GM20000 (cell line): Measurements from ENCODE around the gene DPH5.
"Not testable (repeated sequence)": the region's sequence is repeated elsewhere in the genome, so short reads cannot be mapped to it uniquely, and the experiment has no call there.

ENCODE experiments used
- DNase-seq: peaks from one replicate; pipeline ENCODE4 v3.0.0; 2012; ENCODE audit warnings: low spot score
- TF ChIP-seq, protein P1 (sequence below): IDR thresholded peaks from 2 replicates; pipeline ENCODE4 v1.5.1; 2012; ENCODE audit warnings: mild to moderate bottlenecking, control low read depth; ENCODE audit errors: extremely low read depth, missing control alignments

DPH5 gene

DNA sequence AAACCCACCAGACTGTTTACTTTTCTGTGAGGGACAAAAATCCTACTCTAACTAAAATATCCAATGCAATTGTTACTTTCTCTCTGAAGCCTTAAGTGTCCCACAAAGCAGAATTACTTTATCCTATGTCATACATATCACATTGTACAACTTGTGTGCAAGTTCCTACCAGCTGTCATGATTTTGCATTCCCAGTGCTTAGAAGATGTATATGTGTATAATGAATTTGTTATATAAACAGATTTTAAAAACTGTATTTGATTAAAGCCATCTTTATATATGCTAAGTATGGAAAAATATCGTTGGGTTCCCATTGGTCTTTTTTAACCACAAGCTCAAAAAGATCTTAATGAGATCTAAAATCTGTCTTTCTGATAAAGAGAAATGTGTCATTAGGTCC lies 57.0 kb downstream of the DPH5 start:
- DNase-seq: no peak

GRCh38 chr1:100960098-100960497 lies 65.5 kb downstream of the DPH5 start:
- TF ChIP-seq, protein P1, sequence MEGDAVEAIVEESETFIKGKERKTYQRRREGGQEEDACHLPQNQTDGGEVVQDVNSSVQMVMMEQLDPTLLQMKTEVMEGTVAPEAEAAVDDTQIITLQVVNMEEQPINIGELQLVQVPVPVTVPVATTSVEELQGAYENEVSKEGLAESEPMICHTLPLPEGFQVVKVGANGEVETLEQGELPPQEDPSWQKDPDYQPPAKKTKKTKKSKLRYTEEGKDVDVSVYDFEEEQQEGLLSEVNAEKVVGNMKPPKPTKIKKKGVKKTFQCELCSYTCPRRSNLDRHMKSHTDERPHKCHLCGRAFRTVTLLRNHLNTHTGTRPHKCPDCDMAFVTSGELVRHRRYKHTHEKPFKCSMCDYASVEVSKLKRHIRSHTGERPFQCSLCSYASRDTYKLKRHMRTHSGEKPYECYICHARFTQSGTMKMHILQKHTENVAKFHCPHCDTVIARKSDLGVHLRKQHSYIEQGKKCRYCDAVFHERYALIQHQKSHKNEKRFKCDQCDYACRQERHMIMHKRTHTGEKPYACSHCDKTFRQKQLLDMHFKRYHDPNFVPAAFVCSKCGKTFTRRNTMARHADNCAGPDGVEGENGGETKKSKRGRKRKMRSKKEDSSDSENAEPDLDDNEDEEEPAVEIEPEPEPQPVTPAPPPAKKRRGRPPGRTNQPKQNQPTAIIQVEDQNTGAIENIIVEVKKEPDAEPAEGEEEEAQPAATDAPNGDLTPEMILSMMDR: no peak
- DNase-seq: no peak

More for the DNA sequence above, 57.0 kb downstream of the DPH5 start:
- TF ChIP-seq, protein P1: no peak

GRCh38 chr1:100959502-100960060 lies 66.0 kb downstream of the DPH5 start:
- DNase-seq: no peak

GRCh38 chr1:100955322-100955721 lies 70.3 kb downstream of the DPH5 start:
- DNase-seq: no peak
- TF ChIP-seq, protein P1: no peak

More at GRCh38 chr1:100959502-100960060, 66.0 kb downstream of the DPH5 start:
- TF ChIP-seq, protein P1: no peak

GRCh38 chr1:100953960-100954730 lies 71.4 kb downstream of the DPH5 start:
- DNase-seq: no peak
- TF ChIP-seq, protein P1: no peak

DNA sequence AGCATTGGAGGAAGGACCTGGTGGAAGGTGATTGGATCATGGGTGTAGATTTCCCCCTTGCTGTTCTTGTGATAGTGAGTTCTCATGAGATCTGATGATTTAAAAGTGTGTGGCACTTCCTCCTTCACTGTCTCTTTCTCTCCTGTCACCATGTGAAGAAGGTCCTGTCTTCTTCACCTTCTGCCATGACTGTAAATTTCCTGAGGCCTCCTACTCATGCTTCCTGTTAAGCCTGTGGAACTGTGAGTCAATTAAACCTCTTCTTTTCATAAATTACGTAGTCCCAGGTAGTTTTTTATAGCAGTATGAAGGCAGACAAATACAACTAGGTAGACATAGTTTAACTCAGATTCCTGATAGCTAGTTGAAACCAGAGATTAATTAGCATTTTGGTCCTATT lies 72.6 kb downstream of the DPH5 start:
- not testable (repeated sequence) for DNase-seq

GRCh38 chr1:100952104-100952745 lies 73.4 kb downstream of the DPH5 start:
- DNase-seq: no peak
- TF ChIP-seq, protein P1: no peak
